ENCODE results near the gene HOXB9.

HOXB9 gene

GRCh38 chr17:48612456-48612853, 13.7 kb downstream of the HOXB9 start:
- peak overlapping the region; percentile 64 for H3K27ac ChIP-seq (ENCODE audit: low read length, poor library complexity, severe bottlenecking)
- peak overlapping the region; percentile 0 for H4K91ac ChIP-seq (ENCODE audit: low read length)
- H3K9me3 ChIP-seq (ENCODE audit: control insufficient read depth, low read length), result no peaks in the 10 kb centered on the region
- peak overlapping the region in 1 of 2 experiments; percentile 6 for H2BK12ac ChIP-seq (ENCODE audit: low read length in 2 of 2)
- peak; percentile 74 for DNase-seq
- peak overlapping the region; percentile 98 for H3K9ac ChIP-seq (ENCODE audit: low read length)
- peak overlapping the region; percentile 97 for H3K4me2 ChIP-seq (ENCODE audit: low read length, poor library complexity, severe bottlenecking)
- H3K4ac ChIP-seq (ENCODE audit: low read depth in 1 of 2, low read length in 2 of 2), result peak overlapping the region in 1 of 2 experiments; percentile 90
- WGBS, result under 1% methylated on average over 15 of the region's 15 CpGs
- H4K8ac ChIP-seq (ENCODE audit: low read length), result no peak overlapping the region
- no peak overlapping the region for H2AK5ac ChIP-seq (ENCODE audit: low read length, severe bottlenecking)
- peak overlapping the region; percentile 91 for H2BK120ac ChIP-seq (ENCODE audit: low read depth, low read length)
- peaks cover 22% of the 10 kb centered on the region for H3K4me1 ChIP-seq (ENCODE audit: control insufficient read depth, insufficient read depth, low read depth, low read length)
- peaks cover 8% of the 10 kb centered on the region for H3K79me1 ChIP-seq (replicated peaks; ENCODE audit: low read length, poor library complexity, severe bottlenecking)
- H2AFZ ChIP-seq (ENCODE audit: low read depth, low read length), result no peak overlapping the region
- peak overlapping the region; percentile 62 to 87 for H3K4me3 ChIP-seq (ENCODE audit: insufficient read depth in 1 of 2, low read depth in 1 of 2, low read length in 2 of 2)
- H2BK5ac ChIP-seq (ENCODE audit: low read depth, low read length, poor library complexity, severe bottlenecking), result no peak overlapping the region
- peaks cover 27 to 35% of the 10 kb centered on the region in 2 experiments for H3K27me3 ChIP-seq (ENCODE audit: control insufficient read depth in 1 of 2, insufficient read depth in 1 of 2, low read length in 2 of 2)
- no peak overlapping the region for H3K14ac ChIP-seq (ENCODE audit: low read length in 2 of 2)
- peak overlapping the region; percentile 46 to 98 for H3K18ac ChIP-seq (ENCODE audit: low read depth in 1 of 2, low read length in 2 of 2)
- H3K36me3 ChIP-seq (ENCODE audit: control insufficient read depth in 1 of 2, insufficient read depth in 2 of 2, low read depth in 1 of 2, low read length in 2 of 2), result peaks cover 0 to 4% of the 10 kb centered on the region in 2 experiments
- no peak overlapping the region for H2BK15ac ChIP-seq (ENCODE audit: low read depth, poor library complexity, severe bottlenecking)
- H3K23ac ChIP-seq (ENCODE audit: low read length in 2 of 2), result no peak overlapping the region

GRCh38 chr17:48611681-48612455, 14.3 kb downstream of the HOXB9 start:
- Histone ChIP-seq H3K23ac (ENCODE audit: low read length in 2 of 2) (peak overlapping the region; percentile 48 to 79), H3K9me3 (ENCODE audit: control insufficient read depth, low read length) (no peaks in the 10 kb centered on the region), H2BK5ac (ENCODE audit: low read depth, low read length, poor library complexity, severe bottlenecking) (peak overlapping the region; percentile 77), H4K91ac (ENCODE audit: low read length) (peak overlapping the region; percentile 100), H2AK5ac (ENCODE audit: low read length, severe bottlenecking) (peak overlapping the region; percentile 5), H3K18ac (ENCODE audit: low read depth in 1 of 2, low read length in 2 of 2) (peak overlapping the region; percentile 55 to 98), H2AFZ (ENCODE audit: low read depth, low read length) (no peak overlapping the region), H3K4me2 (ENCODE audit: low read length, poor library complexity, severe bottlenecking) (peak overlapping the region; percentile 97), H3K14ac (ENCODE audit: low read length in 2 of 2) (peak overlapping the region; percentile 0 to 20), H2BK120ac (ENCODE audit: low read depth, low read length) (peak overlapping the region; percentile 61), H3K79me1 (replicated peaks; ENCODE audit: low read length, poor library complexity, severe bottlenecking) (peaks cover 9% of the 10 kb centered on the region), H3K4me1 (ENCODE audit: control insufficient read depth, insufficient read depth, low read depth, low read length) (peaks cover 22% of the 10 kb centered on the region), H3K9ac (ENCODE audit: low read length) (peak overlapping the region; percentile 98), H2BK12ac (ENCODE audit: low read length in 2 of 2) (peak overlapping the region; percentile 82 to 94), H3K27me3 (ENCODE audit: control insufficient read depth in 1 of 2, insufficient read depth in 1 of 2, low read length in 2 of 2) (peaks cover 22 to 29% of the 10 kb centered on the region in 2 experiments), H2BK15ac (ENCODE audit: low read depth, poor library complexity, severe bottlenecking) (peak overlapping the region; percentile 55), H4K8ac (ENCODE audit: low read length) (peak overlapping the region; percentile 39), H3K36me3 (ENCODE audit: control insufficient read depth in 1 of 2, insufficient read depth in 2 of 2, low read depth in 1 of 2, low read length in 2 of 2) (peaks cover 4 to 9% of the 10 kb centered on the region in 2 experiments), H3K4me3 (ENCODE audit: insufficient read depth in 1 of 2, low read depth in 1 of 2, low read length in 2 of 2) (peak overlapping the region; percentile 49 to 87), H3K4ac (ENCODE audit: low read depth in 1 of 2, low read length in 2 of 2) (peak overlapping the region; percentile 95 to 96), H3K27ac (ENCODE audit: low read length, poor library complexity, severe bottlenecking) (peak overlapping the region; percentile 64)
- WGBS, result under 1% methylated on average over 33 of the region's 36 CpGs
- DNase-seq, result peak; percentile 69

DNA sequence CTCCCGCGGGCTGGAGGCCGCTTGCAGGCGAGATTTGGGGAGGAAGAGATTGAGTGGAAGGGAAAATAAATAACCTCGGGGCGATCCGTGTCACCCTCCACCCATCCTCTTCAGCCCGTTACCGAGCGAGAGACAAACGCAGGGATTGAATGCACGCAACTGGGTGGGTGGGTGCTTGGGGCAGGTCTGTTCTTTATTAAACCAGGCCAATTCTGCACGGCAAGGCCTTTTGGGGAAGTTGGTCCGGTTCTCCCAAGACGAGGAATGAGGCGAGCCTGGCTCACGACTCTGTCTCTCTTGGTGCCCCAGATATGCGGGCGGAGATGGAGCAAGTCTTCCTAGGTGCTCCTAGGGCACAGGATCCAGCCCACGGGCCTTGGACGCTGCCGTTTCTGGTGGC, 14.9 kb downstream of the HOXB9 start:
- Histone ChIP-seq H2AFZ (ENCODE audit: low read depth, low read length) (no peak overlapping the region), H3K23ac (ENCODE audit: low read length in 2 of 2) (peak overlapping the region in 1 of 2 experiments; percentile 86), H3K27me3 (ENCODE audit: control insufficient read depth in 1 of 2, insufficient read depth in 1 of 2, low read length in 2 of 2) (peaks cover 15 to 23% of the 10 kb centered on the region in 2 experiments), H3K79me1 (replicated peaks; ENCODE audit: low read length, poor library complexity, severe bottlenecking) (peaks cover 14% of the 10 kb centered on the region), H2BK15ac (ENCODE audit: low read depth, poor library complexity, severe bottlenecking) (peak overlapping the region; percentile 87), H3K14ac (ENCODE audit: low read length in 2 of 2) (no peak overlapping the region), H3K9me3 (ENCODE audit: control insufficient read depth, low read length) (no peaks in the 10 kb centered on the region), H3K4ac (ENCODE audit: low read depth in 1 of 2, low read length in 2 of 2) (peak overlapping the region; percentile 92 to 99), H2BK120ac (ENCODE audit: low read depth, low read length) (peak overlapping the region; percentile 54), H3K4me3 (ENCODE audit: insufficient read depth in 1 of 2, low read depth in 1 of 2, low read length in 2 of 2) (peak overlapping the region; percentile 65 to 87), H3K4me2 (ENCODE audit: low read length, poor library complexity, severe bottlenecking) (peak overlapping the region; percentile 97), H3K4me1 (ENCODE audit: control insufficient read depth, insufficient read depth, low read depth, low read length) (peaks cover 22% of the 10 kb centered on the region), H3K36me3 (ENCODE audit: control insufficient read depth in 1 of 2, insufficient read depth in 2 of 2, low read depth in 1 of 2, low read length in 2 of 2) (peaks cover 5 to 13% of the 10 kb centered on the region in 2 experiments), H4K91ac (ENCODE audit: low read length) (peak overlapping the region; percentile 69), H2AK5ac (ENCODE audit: low read length, severe bottlenecking) (no peak overlapping the region), H2BK12ac (ENCODE audit: low read length in 2 of 2) (peak overlapping the region; percentile 38 to 69), H3K9ac (ENCODE audit: low read length) (peak overlapping the region; percentile 98), H4K8ac (ENCODE audit: low read length) (peak overlapping the region; percentile 36), H3K18ac (ENCODE audit: low read depth in 1 of 2, low read length in 2 of 2) (peak overlapping the region; percentile 67 to 99), H2BK5ac (ENCODE audit: low read depth, low read length, poor library complexity, severe bottlenecking) (peak overlapping the region; percentile 98), H3K27ac (ENCODE audit: low read length, poor library complexity, severe bottlenecking) (peak overlapping the region; percentile 64)
- peak; percentile 72 for DNase-seq
- WGBS, result under 1% methylated on average over 15 of the region's 22 CpGs

All from mesenchymal stem cell (in vitro differentiated cells and primary cell).